ENCODE results near the gene OR11L1. TPM values are rescaled to one million over a fixed set of nuclear protein-coding genes. Genes with fewer than 3 reads are reported as not detected.

The OR11L1 gene
- total RNA-seq, 1 experiment from 2014 or later: not detected

DNA sequence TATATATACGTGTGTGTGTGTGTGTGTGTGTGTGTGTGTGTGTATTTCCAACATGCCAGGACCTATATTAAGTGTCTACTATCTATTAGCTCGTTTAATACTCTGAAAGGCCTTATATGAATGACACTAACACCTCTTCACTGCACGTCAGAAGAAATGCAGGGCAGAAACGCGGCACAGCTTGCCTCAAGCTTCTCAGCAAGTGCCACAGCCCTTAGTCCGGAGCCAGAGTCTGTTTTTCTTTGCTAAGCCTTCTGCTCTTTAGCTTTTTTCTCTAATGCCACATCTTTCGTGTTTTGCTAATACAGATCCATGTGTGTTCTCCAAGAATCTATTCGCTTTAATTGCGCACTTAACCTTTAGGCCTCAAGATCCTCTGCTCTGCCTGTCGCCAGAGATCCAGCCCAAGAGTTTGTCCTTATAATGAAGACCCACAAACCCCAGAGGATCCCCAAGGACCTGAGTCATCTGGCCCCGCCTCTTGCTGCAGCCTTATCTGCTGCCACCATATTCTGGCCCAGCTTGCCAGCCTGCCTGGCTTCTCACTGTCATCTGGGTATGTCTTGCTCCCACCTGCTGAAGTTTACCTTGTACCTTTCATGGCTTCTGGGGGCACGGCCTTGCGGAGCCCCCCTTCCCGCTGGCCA, 13.3 kb upstream of the OR11L1 start:
- BruUV-seq (replicated peaks): no TSS peak
- H3K4me1 ChIP-seq: no peaks in the 10 kb centered on the region
- H3K36me3 ChIP-seq (ENCODE audit: control insufficient read depth, insufficient read depth, low read length): no peaks in the 10 kb centered on the region
- no peak overlapping the region for H3K4me3 Mint-ChIP-seq (ENCODE audit: unreplicated experiment)
- H3K4me1 Mint-ChIP-seq (ENCODE audit: low read depth, unreplicated experiment): no peaks in the 10 kb centered on the region
- H3K9me3 ChIP-seq: no peaks in the 10 kb centered on the region
- peaks cover 11% of the 10 kb centered on the region for H3K9me3 Mint-ChIP-seq (ENCODE audit: unreplicated experiment)
- H3K4me3 ChIP-seq (ENCODE audit: low read depth, low read length): no peak overlapping the region
- H3K27ac Mint-ChIP-seq (ENCODE audit: unreplicated experiment): no peak overlapping the region
- peaks cover 9% of the 10 kb centered on the region for H3K27me3 Mint-ChIP-seq (ENCODE audit: insufficient read depth, unreplicated experiment)
- no peaks in the 10 kb centered on the region for H3K36me3 Mint-ChIP-seq (ENCODE audit: insufficient read depth, unreplicated experiment)
- no peaks in the 10 kb centered on the region for H3K27me3 ChIP-seq (replicated peaks; ENCODE audit: control insufficient read depth, insufficient read depth, low read length)
- ChIA-PET CTCF (no interaction called here), POLR2A (no interaction called here)
- no peak for DNase-seq
- intact Hi-C loops (cut with micrococcal nuclease; ENCODE audit: unreplicated experiment): no loop called here
- TF ChIP-seq, protein P1, sequence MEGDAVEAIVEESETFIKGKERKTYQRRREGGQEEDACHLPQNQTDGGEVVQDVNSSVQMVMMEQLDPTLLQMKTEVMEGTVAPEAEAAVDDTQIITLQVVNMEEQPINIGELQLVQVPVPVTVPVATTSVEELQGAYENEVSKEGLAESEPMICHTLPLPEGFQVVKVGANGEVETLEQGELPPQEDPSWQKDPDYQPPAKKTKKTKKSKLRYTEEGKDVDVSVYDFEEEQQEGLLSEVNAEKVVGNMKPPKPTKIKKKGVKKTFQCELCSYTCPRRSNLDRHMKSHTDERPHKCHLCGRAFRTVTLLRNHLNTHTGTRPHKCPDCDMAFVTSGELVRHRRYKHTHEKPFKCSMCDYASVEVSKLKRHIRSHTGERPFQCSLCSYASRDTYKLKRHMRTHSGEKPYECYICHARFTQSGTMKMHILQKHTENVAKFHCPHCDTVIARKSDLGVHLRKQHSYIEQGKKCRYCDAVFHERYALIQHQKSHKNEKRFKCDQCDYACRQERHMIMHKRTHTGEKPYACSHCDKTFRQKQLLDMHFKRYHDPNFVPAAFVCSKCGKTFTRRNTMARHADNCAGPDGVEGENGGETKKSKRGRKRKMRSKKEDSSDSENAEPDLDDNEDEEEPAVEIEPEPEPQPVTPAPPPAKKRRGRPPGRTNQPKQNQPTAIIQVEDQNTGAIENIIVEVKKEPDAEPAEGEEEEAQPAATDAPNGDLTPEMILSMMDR (IDR thresholded peaks at IDR 0.05; ENCODE audit: insufficient read depth in 1 of 2, low read depth in 1 of 2, low read length in 1 of 2, severe bottlenecking in 1 of 2, unreplicated experiment in 1 of 2): no peak

DNA sequence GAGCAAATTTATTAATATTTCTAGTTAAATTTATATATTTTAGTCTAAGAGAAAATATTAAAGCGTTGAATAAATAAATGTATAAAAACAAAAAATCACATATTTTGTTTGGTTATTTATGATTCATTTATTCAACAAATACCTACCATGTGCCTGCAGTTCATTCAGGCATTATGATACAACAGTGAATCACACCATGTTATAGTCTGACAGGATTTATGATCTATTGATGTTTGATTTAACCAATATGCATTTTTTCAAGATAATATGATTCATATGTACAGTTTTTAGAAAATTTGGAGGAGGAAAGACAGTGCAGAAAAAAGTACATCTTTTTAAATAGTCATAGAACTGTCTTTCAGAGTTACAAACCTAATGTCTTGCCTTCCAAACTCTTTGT, 7.9 kb upstream of the OR11L1 start:
- Histone ChIP-seq H3K9me3 (no peaks in the 10 kb centered on the region), H3K27me3 (replicated peaks; ENCODE audit: control insufficient read depth, insufficient read depth, low read length) (no peaks in the 10 kb centered on the region), H3K36me3 (ENCODE audit: control insufficient read depth, insufficient read depth, low read length) (no peaks in the 10 kb centered on the region), H3K4me1 (no peaks in the 10 kb centered on the region), H3K4me3 (ENCODE audit: low read depth, low read length) (no peak overlapping the region)
- TF ChIP-seq, protein P1 (IDR thresholded peaks at IDR 0.05; ENCODE audit: insufficient read depth in 1 of 2, low read depth in 1 of 2, low read length in 1 of 2, severe bottlenecking in 1 of 2, unreplicated experiment in 1 of 2): no peak
- no peak for DNase-seq
- H3K27ac Mint-ChIP-seq (ENCODE audit: unreplicated experiment): no peak overlapping the region
- ChIA-PET CTCF (no interaction called here), POLR2A (no interaction called here)
- intact Hi-C loops (cut with micrococcal nuclease; ENCODE audit: unreplicated experiment): no loop called here
- no peak overlapping the region for H3K4me3 Mint-ChIP-seq (ENCODE audit: unreplicated experiment)
- no TSS peak for BruUV-seq (replicated peaks)
- H3K9me3 Mint-ChIP-seq (ENCODE audit: unreplicated experiment): peaks cover 11% of the 10 kb centered on the region
- no peaks in the 10 kb centered on the region for H3K36me3 Mint-ChIP-seq (ENCODE audit: insufficient read depth, unreplicated experiment)
- H3K27me3 Mint-ChIP-seq (ENCODE audit: insufficient read depth, unreplicated experiment): peaks cover 4% of the 10 kb centered on the region
- no peaks in the 10 kb centered on the region for H3K4me1 Mint-ChIP-seq (ENCODE audit: low read depth, unreplicated experiment)

GRCh38 chr1:247848346-247848745, 6.7 kb upstream of the OR11L1 start:
- Mint-ChIP-seq H3K27ac (ENCODE audit: unreplicated experiment) (no peak overlapping the region), H3K27me3 (ENCODE audit: insufficient read depth, unreplicated experiment) (peaks cover 4% of the 10 kb centered on the region), H3K4me1 (ENCODE audit: low read depth, unreplicated experiment) (no peaks in the 10 kb centered on the region), H3K36me3 (ENCODE audit: insufficient read depth, unreplicated experiment) (no peaks in the 10 kb centered on the region), H3K9me3 (ENCODE audit: unreplicated experiment) (peaks cover 7% of the 10 kb centered on the region), H3K4me3 (ENCODE audit: unreplicated experiment) (no peak overlapping the region)
- no peaks in the 10 kb centered on the region for H3K4me1 ChIP-seq
- H3K27me3 ChIP-seq (replicated peaks; ENCODE audit: control insufficient read depth, insufficient read depth, low read length): no peaks in the 10 kb centered on the region
- no TSS peak for BruUV-seq (replicated peaks)
- intact Hi-C loops (cut with micrococcal nuclease; ENCODE audit: unreplicated experiment): no loop called here
- no peaks in the 10 kb centered on the region for H3K9me3 ChIP-seq
- TF ChIP-seq, protein P1 (IDR thresholded peaks at IDR 0.05; ENCODE audit: insufficient read depth in 1 of 2, low read depth in 1 of 2, low read length in 1 of 2, severe bottlenecking in 1 of 2, unreplicated experiment in 1 of 2): no peak
- DNase-seq: no peak
- CTCF ChIA-PET: no interaction called here
- no peak overlapping the region for H3K4me3 ChIP-seq (ENCODE audit: low read depth, low read length)
- POLR2A ChIA-PET: no interaction called here
- H3K36me3 ChIP-seq (ENCODE audit: control insufficient read depth, insufficient read depth, low read length): no peaks in the 10 kb centered on the region
